GM10248 (cell line): ENCODE data around the gene ARL16.
A peak's percentile ranks its signal among the peaks of the same experiment; 100 is the strongest.

Experiments used
- CTCF ChIA-PET: fragments of 300-600 bp; sonication (Branson Sonifier 250); formaldehyde crosslinking; extraction: SDS; loops from one replicate; lab custom pipeline; 2021; ENCODE audit warnings: antibody characterized with exemption; lab: Yijun Ruan, JAX
- POLR2A ChIA-PET: fragments of 350-650 bp; sonication (Branson Sonifier 250); formaldehyde crosslinking; extraction: SDS; loops from one replicate; lab custom pipeline; 2020; ENCODE audit warnings: antibody characterized with exemption; lab: Yijun Ruan, JAX
- DNase-seq: peaks from one replicate; pipeline ENCODE4 v3.0.0; 2012; ENCODE audit errors: extremely low spot score
- CTCF ChIP-seq: IDR thresholded peaks from 2 replicates; pipeline ENCODE4 v1.5.1; 2012; ENCODE audit warnings: mild to moderate bottlenecking, low read depth; ENCODE audit errors: extremely low read depth, missing control alignments, control extremely low read depth

Gene ARL16

GRCh38 chr17:81656118-81656743, 27.4 kb downstream of the ARL16 start, which contains the start of gene PDE6G:
Gene PDE6G (minus strand): TSS chr17:81656542. CDS start chr17:81653305, 3,237 bp downstream.
- no peak for TF ChIP-seq CTCF
- no peak for DNase-seq
- CTCF ChIA-PET: interaction anchor here (1.3 to 1.5 kb wide), 3 partner anchors 10 to 53 kb away, joined by 3 to 5 read pairs (median 4); partner anchors contain the start of genes CCDC137 and OXLD1
- POLR2A ChIA-PET: no interaction called here

GRCh38 chr17:81655378-81656117, 28.0 kb downstream of the ARL16 start:
- ChIA-PET CTCF (interaction anchor here (1.5 kb wide), 2 partner anchors 9 to 10 kb away, joined by 4 to 5 read pairs; partner anchors contain the start of genes CCDC137 and OXLD1), POLR2A (interaction anchor here (0.6 kb wide), 1 partner anchor 20 kb away, joined by 3 read pairs; no protein-coding TSS in a partner anchor)
- no peak for DNase-seq
- no peak for TF ChIP-seq CTCF

GRCh38 chr17:81652906-81653771, 30.5 kb downstream of the ARL16 start:
- ChIA-PET POLR2A (no interaction called here), CTCF (no interaction called here)
- TF ChIP-seq CTCF: no peak
- DNase-seq: peak; percentile 75

GRCh38 chr17:81651692-81652091, 31.9 kb downstream of the ARL16 start:
- CTCF ChIA-PET: no interaction called here
- no peak for TF ChIP-seq CTCF
- no peak for DNase-seq
- POLR2A ChIA-PET: no interaction called here

GRCh38 chr17:81650951-81651350, 32.6 kb downstream of the ARL16 start:
- ChIA-PET CTCF (interaction anchor here (1.0 to 1.5 kb wide), 2 partner anchors 32 to 50 kb away, joined by 3 to 5 read pairs; no protein-coding TSS in a partner anchor), POLR2A (no interaction called here)
- no peak for TF ChIP-seq CTCF
- no peak for DNase-seq

GRCh38 chr17:81648707-81649085, 34.9 kb downstream of the ARL16 start:
- POLR2A ChIA-PET: no interaction called here
- DNase-seq: no peak
- TF ChIP-seq CTCF: no peak
- CTCF ChIA-PET: no interaction called here
